ENCODE measurements around the gene ZNF76. TPM values are rescaled to one million over a fixed set of nuclear protein-coding genes. Genes with fewer than 3 reads are reported as not detected.

ZNF76 gene
- total and polyA plus RNA-seq, 12 donors, result 17.9 to 67.1 (median 37.8) TPM

DNA sequence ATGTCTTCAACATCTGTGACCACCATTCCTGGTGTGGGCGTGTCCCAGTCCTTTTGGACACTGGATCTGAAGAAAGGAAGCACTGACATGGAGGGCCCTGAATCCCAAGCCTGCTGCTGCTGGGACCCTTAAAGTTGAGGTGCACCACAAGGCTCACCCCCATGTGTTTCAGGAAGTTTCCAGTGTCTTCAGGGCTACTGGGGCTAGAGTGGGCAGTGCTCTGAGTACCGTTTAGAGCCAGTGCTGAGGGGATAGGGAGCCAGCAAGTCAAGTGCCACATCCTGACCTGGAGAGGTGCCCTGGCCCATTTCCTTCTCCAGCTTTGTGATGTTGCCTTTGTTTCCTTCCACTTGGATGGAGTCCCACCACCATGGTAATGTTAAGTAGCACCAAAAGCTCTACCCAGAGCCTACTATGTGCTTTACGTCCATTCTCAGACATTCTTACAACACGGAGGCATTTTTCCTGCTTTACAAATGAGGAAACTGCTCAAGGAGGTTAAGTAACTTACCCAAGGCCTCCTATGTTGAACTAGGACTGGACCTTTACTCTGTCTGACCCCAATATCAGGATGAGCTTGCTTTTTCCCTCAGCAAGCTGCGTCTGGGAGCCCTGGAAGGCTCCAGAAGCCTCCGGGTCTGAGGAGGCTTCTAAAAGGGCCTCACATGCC lies 37.5 kb downstream of the ZNF76 start:
- TF ChIP-seq, protein P1, sequence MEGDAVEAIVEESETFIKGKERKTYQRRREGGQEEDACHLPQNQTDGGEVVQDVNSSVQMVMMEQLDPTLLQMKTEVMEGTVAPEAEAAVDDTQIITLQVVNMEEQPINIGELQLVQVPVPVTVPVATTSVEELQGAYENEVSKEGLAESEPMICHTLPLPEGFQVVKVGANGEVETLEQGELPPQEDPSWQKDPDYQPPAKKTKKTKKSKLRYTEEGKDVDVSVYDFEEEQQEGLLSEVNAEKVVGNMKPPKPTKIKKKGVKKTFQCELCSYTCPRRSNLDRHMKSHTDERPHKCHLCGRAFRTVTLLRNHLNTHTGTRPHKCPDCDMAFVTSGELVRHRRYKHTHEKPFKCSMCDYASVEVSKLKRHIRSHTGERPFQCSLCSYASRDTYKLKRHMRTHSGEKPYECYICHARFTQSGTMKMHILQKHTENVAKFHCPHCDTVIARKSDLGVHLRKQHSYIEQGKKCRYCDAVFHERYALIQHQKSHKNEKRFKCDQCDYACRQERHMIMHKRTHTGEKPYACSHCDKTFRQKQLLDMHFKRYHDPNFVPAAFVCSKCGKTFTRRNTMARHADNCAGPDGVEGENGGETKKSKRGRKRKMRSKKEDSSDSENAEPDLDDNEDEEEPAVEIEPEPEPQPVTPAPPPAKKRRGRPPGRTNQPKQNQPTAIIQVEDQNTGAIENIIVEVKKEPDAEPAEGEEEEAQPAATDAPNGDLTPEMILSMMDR (IDR thresholded peaks at IDR 0.05), result no peak
- no peaks in the 10 kb centered on the region for H3K9me3 ChIP-seq
- ATAC-seq (no peak), DNase-seq (no peak)
- peak overlapping the region in 8 of 10 donors; percentile 16 to 68 (median 51) for H3K4me3 ChIP-seq
- H3K4me1 ChIP-seq, result peaks cover 4 to 54% (median 23%) of the 10 kb centered on the region in 9 donors
- intact Hi-C loops (cut with DNase I), result loop anchor here in 7 of 10 donors (1.0 to 5.0 kb wide), 5 partner anchors 30 to 155 kb away; partner anchors contain the start of genes FANCE (in 3 of the 7) and PPARD (in 1 of the 7)
- peak overlapping the region in 7 of 10 donors; percentile 0 to 92 (median 32) for H3K27ac ChIP-seq
- 53 to 61% methylated on average over 6 of the region's 6 CpGs for WGBS, 2 donors
- peaks cover 0 to 46% (median 29%) of the 10 kb centered on the region in 9 donors for H3K36me3 ChIP-seq
- H3K27me3 ChIP-seq, result no peaks in the 10 kb centered on the region

DNA sequence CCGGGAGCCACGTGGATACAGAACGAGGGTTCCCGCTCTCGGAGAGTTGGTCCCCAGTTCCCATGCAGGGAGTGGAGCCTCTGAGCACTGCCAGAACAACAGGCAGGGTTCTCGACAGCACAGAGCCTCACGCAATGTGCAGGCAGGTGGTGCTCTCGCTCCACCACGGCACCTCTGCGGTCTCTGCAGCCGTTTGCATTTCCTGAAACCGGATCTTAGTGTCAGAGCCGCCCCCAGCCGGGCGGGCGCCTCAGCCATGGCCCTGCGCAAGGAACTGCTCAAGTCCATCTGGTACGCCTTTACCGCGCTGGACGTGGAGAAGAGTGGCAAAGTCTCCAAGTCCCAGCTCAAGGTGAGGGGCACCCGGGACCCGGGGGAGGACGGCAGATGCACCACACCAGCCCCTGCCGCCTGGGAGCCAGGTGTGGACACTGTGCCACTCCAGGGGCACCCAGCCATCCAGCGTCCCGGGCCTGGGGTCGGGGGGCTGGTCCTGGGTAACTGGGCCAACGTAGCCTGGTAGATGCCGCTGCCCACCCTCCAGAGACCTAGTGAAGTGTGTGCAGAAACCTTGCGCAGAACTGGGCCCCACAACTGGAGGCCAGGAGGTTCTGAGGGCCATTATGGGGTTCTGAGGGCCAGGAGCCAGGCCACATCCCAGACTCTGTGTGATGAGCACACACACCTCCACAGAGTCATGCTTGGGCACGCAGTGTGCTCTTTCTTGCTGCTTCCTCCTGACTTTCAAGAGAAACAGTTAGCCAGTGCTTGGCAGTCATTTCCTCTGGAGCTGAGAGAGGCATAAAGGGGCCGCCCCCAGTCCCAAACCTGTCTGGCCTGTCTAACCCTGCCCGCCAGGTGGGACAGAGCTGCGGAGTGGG lies 38.3 kb downstream of the ZNF76 start, which contains the start of gene DEF6:
DEF6 (plus strand) TSS at position 218 of the 881 bp plus-strand sequence; CDS start at position 257, 39 bp downstream.
- WGBS, 2 donors, result 31 to 33% methylated on average over 35 of the region's 35 CpGs
- Histone ChIP-seq H3K4me3 (peak within 1 kb of the TSS in 9 of 10 donors; percentile 16 to 68 (median 50)), H3K36me3 (peaks cover 0 to 39% (median 24%) of the 10 kb centered on the region in 9 donors), H3K27ac (peak within 1 kb of the TSS in 8 of 10 donors; percentile 0 to 92 (median 48)), H3K9me3 (no peaks in the 10 kb centered on the region), H3K4me1 (peaks cover 4 to 62% (median 24%) of the 10 kb centered on the region in 9 donors), H3K27me3 (no peaks in the 10 kb centered on the region)
- intact Hi-C loops (cut with DNase I), result loop anchor here in 7 of 10 donors (1.0 to 5.0 kb wide), 5 partner anchors 29 to 154 kb away; partner anchors contain the start of genes FANCE (in 3 of the 7) and PPARD (in 1 of the 7)
- ATAC-seq (peak; percentile 85 to 93 (median 91)), DNase-seq (peak; percentile 73 to 75)
- TF ChIP-seq, protein P1 (IDR thresholded peaks at IDR 0.05), result peak; percentile 41 to 81 (median 67)

DNA sequence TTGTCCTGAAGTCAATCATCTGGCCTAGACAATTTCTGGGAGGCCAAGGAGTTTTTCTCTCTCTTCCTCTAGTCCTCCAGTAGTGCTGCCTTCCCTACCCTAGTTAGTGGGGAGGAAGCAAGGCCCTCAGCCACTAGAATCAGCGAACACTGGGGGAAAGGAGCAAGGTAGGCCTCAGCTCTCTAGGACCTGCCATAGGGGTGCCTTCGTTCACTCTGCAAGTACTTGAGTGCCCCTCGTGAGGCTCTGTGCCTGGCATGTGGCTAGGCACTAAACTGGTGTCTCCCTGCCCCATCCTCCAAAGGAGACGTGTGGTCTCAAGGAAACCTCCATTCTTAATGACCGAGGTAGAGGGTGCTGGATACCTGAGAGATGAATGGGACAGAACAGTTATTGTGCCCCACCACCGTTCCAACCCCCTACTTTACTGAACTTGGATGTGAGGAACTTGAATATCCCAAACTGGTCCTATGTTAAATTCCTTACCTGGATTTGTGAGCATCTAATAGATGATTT lies 39.1 kb downstream of the ZNF76 start:
- H3K4me3 ChIP-seq, result peak overlapping the region in 6 of 10 donors; percentile 48 to 68 (median 52)

More for the DNA sequence above, 39.1 kb downstream of the ZNF76 start:
- 90 to 95% methylated on average over 6 of the region's 6 CpGs for WGBS, 2 donors
- no peaks in the 10 kb centered on the region for H3K27me3 ChIP-seq
- TF ChIP-seq, protein P1 (IDR thresholded peaks at IDR 0.05), result no peak
- H3K9me3 ChIP-seq, result no peaks in the 10 kb centered on the region
- H3K4me1 ChIP-seq, result peaks cover 4 to 71% (median 28%) of the 10 kb centered on the region in 9 donors
- peak overlapping the region in 6 of 10 donors; percentile 21 to 92 (median 64) for H3K27ac ChIP-seq
- intact Hi-C loops (cut with DNase I), result loop anchor here in 4 of 10 donors (5.0 kb wide), 3 partner anchors 44 to 154 kb away; partner anchors contain the start of genes FANCE (in 3 of the 4) and PPARD (in 1 of the 4)
- DNase-seq (no peak), ATAC-seq (no peak)
- peaks cover 0 to 30% (median 16%) of the 10 kb centered on the region in 9 donors for H3K36me3 ChIP-seq
